Measurements from ENCODE around the gene EIF3A.

DNA sequence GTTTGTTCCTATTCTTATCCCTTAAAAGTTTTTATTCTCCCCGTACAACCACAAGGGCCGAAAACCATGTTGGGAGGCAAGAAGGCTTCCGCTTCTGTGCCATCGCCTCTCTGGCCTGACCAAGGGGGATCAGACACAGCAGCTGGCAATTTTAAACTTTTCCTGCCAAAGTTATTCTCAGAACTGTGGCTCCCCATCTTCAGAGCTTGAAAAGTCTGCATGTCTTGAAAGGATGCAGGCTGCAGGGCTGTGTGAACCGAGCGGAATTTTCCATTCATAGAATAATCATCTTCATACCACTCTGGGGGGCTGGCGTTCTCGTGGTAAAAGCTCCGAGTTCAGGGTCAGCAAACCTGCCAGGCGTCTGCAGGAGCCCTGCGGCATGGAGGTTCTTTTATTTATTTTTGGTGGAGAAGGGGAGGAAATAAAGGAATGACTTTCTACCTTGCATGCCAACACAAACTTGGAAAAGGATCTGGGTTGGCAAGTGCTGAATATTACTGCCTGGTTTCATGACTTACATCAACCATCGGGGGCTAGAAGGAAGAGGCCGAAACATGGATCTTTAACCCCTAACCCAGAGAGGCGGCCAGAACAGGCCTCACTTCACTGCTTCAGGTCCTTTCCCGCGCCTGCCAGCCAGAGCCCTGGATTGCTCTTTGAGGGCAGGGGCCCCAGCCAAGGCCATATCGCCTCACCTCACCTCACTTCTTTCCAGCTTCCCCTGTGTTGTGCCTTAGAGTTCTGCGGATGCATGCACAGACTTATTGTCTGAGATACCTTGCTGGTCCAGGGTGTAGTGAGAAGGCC is 54.1 kb downstream of the EIF3A start:
- TF ChIP-seq EP300 (IDR thresholded peaks at IDR 0.05) = no peak
- TF ChIP-seq, protein P1, sequence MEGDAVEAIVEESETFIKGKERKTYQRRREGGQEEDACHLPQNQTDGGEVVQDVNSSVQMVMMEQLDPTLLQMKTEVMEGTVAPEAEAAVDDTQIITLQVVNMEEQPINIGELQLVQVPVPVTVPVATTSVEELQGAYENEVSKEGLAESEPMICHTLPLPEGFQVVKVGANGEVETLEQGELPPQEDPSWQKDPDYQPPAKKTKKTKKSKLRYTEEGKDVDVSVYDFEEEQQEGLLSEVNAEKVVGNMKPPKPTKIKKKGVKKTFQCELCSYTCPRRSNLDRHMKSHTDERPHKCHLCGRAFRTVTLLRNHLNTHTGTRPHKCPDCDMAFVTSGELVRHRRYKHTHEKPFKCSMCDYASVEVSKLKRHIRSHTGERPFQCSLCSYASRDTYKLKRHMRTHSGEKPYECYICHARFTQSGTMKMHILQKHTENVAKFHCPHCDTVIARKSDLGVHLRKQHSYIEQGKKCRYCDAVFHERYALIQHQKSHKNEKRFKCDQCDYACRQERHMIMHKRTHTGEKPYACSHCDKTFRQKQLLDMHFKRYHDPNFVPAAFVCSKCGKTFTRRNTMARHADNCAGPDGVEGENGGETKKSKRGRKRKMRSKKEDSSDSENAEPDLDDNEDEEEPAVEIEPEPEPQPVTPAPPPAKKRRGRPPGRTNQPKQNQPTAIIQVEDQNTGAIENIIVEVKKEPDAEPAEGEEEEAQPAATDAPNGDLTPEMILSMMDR (IDR thresholded peaks at IDR 0.05) = no peak
- no peak for TF ChIP-seq POLR2AphosphoS5 (IDR thresholded peaks at IDR 0.05)
- no peak for TF ChIP-seq POLR2A (IDR thresholded peaks at IDR 0.05)
